DOHH2 (cell line): ENCODE results near the gene MYH2.

Experiments
- H3F3A ChIP-seq: fragments of 200-600 bp; sonication (generic), shearing (Covaris generic); 2 replicates; pipeline ENCODE4 v1.6.0; 2016; ENCODE audit warnings: antibody characterized with exemption, mild to moderate bottlenecking; ENCODE audit not compliant: control insufficient read depth, insufficient read depth
- H3K27ac ChIP-seq: fragments of 200-600 bp; sonication (generic); 2 replicates; pipeline ENCODE4 v1.5.1; 2014; ENCODE audit warnings: low read depth, mild to moderate bottlenecking, low read length, moderate library complexity
- H3K27me3 ChIP-seq: fragments of 200-600 bp; sonication (generic); 2 replicates; pipeline ENCODE4 v1.6.1; 2014; ENCODE audit warnings: mild to moderate bottlenecking, low read length, mixed read lengths; ENCODE audit not compliant: control insufficient read depth
- H3K36me3 ChIP-seq: fragments of 200-600 bp; sonication (generic); 2 replicates; pipeline ENCODE4 v1.6.1; 2014; ENCODE audit warnings: mild to moderate bottlenecking, low read length, moderate library complexity, mixed read lengths; ENCODE audit not compliant: control insufficient read depth
- H3K4me1 ChIP-seq: fragments of 200-600 bp; sonication (generic); 2 replicates; pipeline ENCODE4 v1.6.1; 2014; ENCODE audit warnings: mild to moderate bottlenecking, low read length, mixed read lengths; ENCODE audit not compliant: control insufficient read depth
- H3K4me2 ChIP-seq: fragments of 200-600 bp; sonication (generic); 2 replicates; pipeline ENCODE4 v1.6.0; 2014; ENCODE audit warnings: mild to moderate bottlenecking, low read length, moderate library complexity
- H3K4me3 ChIP-seq: fragments of 200-600 bp; sonication (generic); 2 replicates; pipeline ENCODE4 v1.5.1; 2014; ENCODE audit warnings: mild to moderate bottlenecking, low read length, mixed read lengths
- H3K79me2 ChIP-seq: fragments of 200-600 bp; sonication (generic); 2 replicates; pipeline ENCODE4 v1.6.1; 2014; ENCODE audit warnings: mild to moderate bottlenecking, low read length, mixed read lengths; ENCODE audit not compliant: control insufficient read depth
- H3K9me2 ChIP-seq: fragments of 200-600 bp; sonication (generic); replicated peaks from 2 replicates; pipeline ENCODE4 v1.6.1; 2014; ENCODE audit warnings: mild to moderate bottlenecking, low read length, mixed read lengths; ENCODE audit not compliant: control insufficient read depth
- H3K9me3 ChIP-seq: fragments of 200-600 bp; sonication (generic); 2 replicates; pipeline ENCODE4 v1.6.1; 2014; ENCODE audit warnings: antibody characterized with exemption, low read length, mixed read lengths; ENCODE audit not compliant: control insufficient read depth, insufficient read depth
- H4K20me1 ChIP-seq: fragments of 200-600 bp; sonication (generic); 2 replicates; pipeline ENCODE4 v1.6.0; 2014; ENCODE audit warnings: low read depth, mild to moderate bottlenecking, antibody characterized with exemption, low read length, moderate library complexity; ENCODE audit not compliant: control insufficient read depth, insufficient read depth
- CTCF ChIP-seq: fragments of 200-600 bp; sonication (generic); IDR thresholded peaks from one replicate; pipeline ENCODE4 v1.5.1; 2014; ENCODE audit warnings: antibody characterized with exemption, mild to moderate bottlenecking, low read depth, low read length; ENCODE audit not compliant: poor library complexity, severe bottlenecking
- EZH2phosphoT487 ChIP-seq: fragments of 200-600 bp; sonication (generic); IDR thresholded peaks from 2 replicates; pipeline ENCODE4 v1.6.1; 2017; ENCODE audit warnings: borderline replicate concordance, mild to moderate bottlenecking, antibody characterized with exemption, low read length, moderate library complexity, mixed read lengths

The MYH2 gene

GRCh38 chr17:10585529-10585928 lies 36.1 kb upstream of the MYH2 start:
- TF ChIP-seq EZH2phosphoT487 (no peak), CTCF (no peak)
- no peak overlapping the region for H3K4me2 ChIP-seq

GRCh38 chr17:10583834-10584233 lies 34.4 kb upstream of the MYH2 start:
- no peaks in the 10 kb centered on the region for H3K9me3 ChIP-seq
- TF ChIP-seq EZH2phosphoT487 (no peak), CTCF (no peak)
- H3K36me3 ChIP-seq = no peaks in the 10 kb centered on the region
- H3K27me3 ChIP-seq = no peaks in the 10 kb centered on the region; the same call in 1 of the 2 replicates
- H3K27ac ChIP-seq = no peak overlapping the region
- no peaks in the 10 kb centered on the region for H4K20me1 ChIP-seq
- no peaks in the 10 kb centered on the region for H3K4me1 ChIP-seq
- H3K4me2 ChIP-seq = no peak overlapping the region
- H3K4me3 ChIP-seq = no peak overlapping the region
- no peaks in the 10 kb centered on the region for H3K79me2 ChIP-seq
- no peaks in the 10 kb centered on the region for H3K9me2 ChIP-seq
- H3F3A ChIP-seq = no peaks in the 10 kb centered on the region

More at GRCh38 chr17:10585529-10585928, 36.1 kb upstream of the MYH2 start:
- Histone ChIP-seq H3F3A (no peaks in the 10 kb centered on the region), H3K36me3 (no peaks in the 10 kb centered on the region), H3K79me2 (no peaks in the 10 kb centered on the region), H3K9me3 (no peaks in the 10 kb centered on the region), H3K4me1 (no peaks in the 10 kb centered on the region), H4K20me1 (no peaks in the 10 kb centered on the region), H3K9me2 (no peaks in the 10 kb centered on the region), H3K4me3 (no peak overlapping the region), H3K27ac (no peak overlapping the region), H3K27me3 (no peaks in the 10 kb centered on the region)

- no peak for TF ChIP-seq EZH2phosphoT487
- no peak for TF ChIP-seq CTCF
- H3K4me2 ChIP-seq = no peak overlapping the region
- no peaks in the 10 kb centered on the region for H3K79me2 ChIP-seq
- no peaks in the 10 kb centered on the region; the same call in 1 of the 2 replicates for H3K27me3 ChIP-seq
- H3K4me1 ChIP-seq = no peaks in the 10 kb centered on the region
- no peaks in the 10 kb centered on the region for H3F3A ChIP-seq
- H3K27ac ChIP-seq = no peak overlapping the region
- no peaks in the 10 kb centered on the region for H4K20me1 ChIP-seq
- H3K9me3 ChIP-seq = no peaks in the 10 kb centered on the region
- H3K4me3 ChIP-seq = no peak overlapping the region
- no peaks in the 10 kb centered on the region for H3K36me3 ChIP-seq
- H3K9me2 ChIP-seq = no peaks in the 10 kb centered on the region
Observed at GRCh38 chr17:10579270-10579669, 29.8 kb upstream of the MYH2 start.
